Stimulated activated CD4-positive, alpha-beta T cell treated with anti-CD3 and anti-CD28 coated beads, Interleukin-4, amount 100 ng/mL, for 4 hours (primary cell): ENCODE results near the gene ZNF728.
"Not testable (repeated sequence)": the region's sequence is repeated elsewhere in the genome, so short reads cannot be mapped to it uniquely, and the experiment has no call there.

Experiments used
- DNase-seq, 2 experiments: peaks; one replicate each; pipeline ENCODE4 v3.0.0-alpha.2; 2020

Gene ZNF728

DNA sequence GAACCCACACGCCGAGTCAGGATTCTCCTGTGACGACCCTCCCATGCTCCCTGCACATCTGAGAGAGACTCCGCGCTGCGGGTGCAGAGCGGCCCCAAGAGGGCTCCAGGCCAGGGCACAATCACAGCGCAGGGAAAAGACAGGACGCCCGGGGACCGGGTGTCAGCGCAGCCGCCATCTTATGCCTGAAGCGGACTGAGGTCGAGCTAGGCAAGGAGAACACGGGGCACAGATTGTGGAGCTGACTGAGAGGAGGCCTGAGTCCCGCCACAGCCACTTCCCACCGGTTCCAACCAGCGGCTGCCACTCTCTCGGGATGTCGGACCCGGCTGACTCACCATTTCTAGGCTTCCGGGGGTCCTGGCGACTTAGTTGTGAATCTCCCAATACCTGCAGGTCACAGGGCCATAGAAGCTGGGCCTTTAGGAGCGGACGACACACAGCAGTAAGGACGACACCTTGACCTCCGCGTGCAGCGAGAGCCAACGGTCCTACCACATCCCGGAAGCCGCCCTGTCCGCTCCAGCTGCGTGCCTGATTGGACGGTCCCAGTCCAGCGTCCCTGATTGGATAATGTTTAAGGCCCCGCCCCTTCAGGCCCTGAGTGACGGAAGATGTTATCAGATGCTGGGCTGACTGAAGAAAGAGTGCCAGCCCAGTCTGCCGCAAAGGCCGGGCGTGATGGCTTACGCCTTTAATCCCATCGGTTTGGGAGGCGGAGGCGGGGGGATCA is at the start of gene ZNF728:
Gene ZNF728 (minus strand): TSS at position 487 of the 733 bp plus-strand sequence. CDS start 146 bp downstream, at position 341.
- no peak for DNase-seq

DNA sequence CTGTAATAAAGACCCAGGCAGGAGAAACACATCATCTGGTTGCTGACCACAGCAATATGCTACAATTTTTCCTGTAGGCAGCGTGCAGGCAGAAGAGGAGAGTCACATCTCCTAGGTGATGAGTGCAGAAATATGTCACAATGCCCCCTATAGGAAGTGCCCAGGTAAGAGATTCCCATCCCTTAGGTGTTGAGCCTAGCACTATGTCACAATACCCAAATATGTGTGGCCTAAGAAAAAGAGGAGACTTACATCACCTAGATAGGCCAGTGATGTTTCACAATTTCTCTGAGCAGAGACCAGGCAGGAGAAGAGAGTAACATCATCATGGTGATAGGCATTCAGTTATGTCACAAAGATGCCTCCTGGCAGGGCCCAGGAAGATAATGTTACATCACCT is 49.4 kb upstream of the ZNF728 start:
- no peak for DNase-seq

DNA sequence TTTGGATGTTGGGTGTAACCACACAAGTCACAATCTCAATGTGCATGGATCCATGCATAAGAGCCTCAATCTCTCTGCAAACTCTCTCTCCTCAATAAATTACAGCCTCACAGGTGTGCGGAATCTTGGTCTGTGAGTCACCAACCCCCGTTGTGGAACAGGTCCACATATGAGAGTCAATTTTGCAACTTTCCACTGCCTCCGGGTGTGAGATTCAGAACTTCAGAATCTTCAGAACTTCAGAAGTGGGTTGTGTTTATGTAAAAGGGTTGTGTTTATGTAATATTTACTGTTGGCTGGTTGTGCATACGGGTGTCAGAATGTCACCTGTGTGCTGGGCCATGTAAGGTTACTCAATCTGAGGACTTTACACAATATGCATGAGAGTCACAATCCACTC is 46.3 kb upstream of the ZNF728 start:
- DNase-seq: no peak

DNA sequence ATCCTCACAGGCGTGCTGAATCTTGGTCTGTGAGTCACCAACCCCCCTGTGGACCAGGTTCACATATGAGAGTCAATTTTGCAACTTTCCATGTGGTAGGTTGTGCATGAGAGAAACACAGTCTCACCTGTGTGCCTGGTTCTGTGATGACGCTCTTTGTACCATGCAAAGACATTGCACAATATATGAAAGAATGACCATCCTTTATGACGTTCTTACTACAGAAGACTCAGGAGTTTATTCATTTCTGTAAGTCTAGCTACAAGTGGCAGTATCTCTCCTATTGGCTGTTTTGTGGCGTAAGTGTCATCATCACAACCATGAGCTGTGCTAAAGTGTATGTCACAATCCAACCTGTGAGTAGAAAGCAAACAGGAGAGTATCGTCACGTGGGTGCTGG is 43.8 kb upstream of the ZNF728 start:
- no peak for DNase-seq

DNA sequence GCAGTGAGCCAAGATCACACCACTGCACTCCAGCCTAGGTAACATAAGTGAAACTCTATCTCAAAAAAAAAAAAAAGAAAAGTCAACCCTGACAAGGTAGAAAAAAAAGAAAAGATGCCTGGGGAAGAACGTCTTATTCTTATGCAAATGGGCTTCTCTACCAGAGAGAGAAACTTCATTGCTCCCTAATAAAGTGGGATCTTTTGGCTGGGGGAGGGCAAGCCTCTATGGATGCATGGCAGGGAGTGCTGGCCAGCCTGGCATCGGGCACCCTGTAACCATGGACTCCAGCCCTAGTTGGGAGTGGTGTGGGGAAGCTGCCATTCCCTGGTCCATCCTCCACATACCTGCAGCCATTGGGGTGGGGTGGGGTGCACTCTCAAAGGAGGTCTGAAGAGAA is 30.7 kb upstream of the ZNF728 start:
- no peak for DNase-seq

DNA sequence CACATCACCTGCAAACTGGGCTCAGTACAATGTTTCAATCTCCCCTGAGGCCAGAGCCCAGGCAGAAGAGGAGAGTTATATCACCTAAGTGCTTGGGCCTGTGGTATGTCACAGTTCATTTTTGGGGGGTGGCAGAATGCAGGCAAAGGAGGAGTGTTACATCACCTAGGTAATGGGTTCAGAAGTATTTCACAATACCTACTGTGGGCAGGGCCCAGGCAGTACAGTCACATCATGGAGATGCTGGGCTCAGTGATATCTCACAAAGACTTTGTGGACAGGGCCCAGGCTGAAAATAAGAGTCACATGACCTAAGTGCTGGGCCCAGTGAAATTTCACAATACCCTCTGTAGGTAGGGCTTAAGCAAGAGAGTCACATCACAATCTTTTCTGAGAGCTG is 12.7 kb upstream of the ZNF728 start:
- DNase-seq: no peak

DNA sequence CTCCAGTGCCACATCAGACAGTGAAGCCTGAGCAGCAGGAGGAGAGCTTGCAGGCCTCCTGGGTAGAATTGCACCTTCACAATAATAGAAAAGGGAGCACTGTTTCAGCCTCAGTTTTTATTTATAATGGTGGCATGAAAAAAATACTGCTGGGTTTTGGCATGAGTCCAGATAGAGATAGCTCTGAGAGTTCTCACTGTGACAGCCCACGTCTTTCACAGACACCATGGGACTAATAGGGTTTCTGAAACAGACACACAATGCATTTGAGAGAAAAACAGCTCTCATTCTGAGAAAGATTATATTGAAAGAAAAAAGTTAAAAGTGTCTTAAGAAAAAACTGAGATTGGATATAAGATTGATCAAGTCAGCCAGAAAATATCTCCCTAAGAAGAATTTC is 8.0 kb downstream of the ZNF728 start:
- not testable (repeated sequence) for DNase-seq

DNA sequence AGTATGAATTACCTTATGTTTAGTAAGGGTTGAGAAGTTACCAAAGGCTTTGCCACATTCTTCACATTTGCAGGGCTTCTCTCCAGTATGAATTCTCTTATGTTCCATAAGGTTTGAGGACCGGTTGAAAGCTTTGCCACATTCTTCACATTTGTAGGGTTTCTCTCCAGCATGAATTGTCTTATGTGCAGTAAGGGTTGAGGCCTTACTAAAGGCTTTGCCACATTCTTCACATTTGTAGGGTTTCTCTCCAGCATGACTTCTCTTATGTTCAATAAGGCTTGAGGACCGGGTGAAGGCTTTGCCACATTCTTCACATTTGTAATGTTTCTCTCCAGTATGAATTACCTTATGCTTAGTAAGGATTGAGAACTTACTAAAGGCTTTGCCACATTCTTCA is 26.7 kb downstream of the ZNF728 start:
- no peak for DNase-seq

DNA sequence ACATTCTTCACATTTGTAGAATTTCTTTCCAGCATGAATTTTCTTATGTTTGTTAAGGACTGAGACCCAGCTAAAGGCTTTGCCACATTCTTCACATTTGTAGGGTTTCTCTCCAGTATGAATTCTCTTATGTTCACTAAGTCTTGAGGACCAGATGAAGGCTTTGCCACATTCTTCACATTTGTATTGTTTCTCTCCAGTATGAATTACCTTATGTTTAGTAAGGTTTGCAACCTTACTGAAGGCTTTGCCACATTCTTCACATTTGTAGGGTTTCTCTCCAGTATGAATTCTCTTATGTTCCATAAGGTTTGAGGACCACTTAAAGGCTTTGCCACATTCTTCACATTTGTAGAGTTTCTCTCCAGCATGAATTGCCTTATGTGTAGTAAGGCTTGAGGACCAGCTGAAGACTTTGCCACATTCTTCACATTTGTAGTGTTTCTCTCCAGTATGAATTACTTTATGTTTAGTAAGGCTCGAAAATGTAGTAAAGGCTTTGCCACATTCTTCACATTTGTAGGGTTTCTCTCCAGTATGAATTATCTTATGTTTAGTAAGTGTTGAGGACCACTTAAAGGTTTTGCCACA is 27.3 kb downstream of the ZNF728 start:
- DNase-seq: not testable (repeated sequence)

DNA sequence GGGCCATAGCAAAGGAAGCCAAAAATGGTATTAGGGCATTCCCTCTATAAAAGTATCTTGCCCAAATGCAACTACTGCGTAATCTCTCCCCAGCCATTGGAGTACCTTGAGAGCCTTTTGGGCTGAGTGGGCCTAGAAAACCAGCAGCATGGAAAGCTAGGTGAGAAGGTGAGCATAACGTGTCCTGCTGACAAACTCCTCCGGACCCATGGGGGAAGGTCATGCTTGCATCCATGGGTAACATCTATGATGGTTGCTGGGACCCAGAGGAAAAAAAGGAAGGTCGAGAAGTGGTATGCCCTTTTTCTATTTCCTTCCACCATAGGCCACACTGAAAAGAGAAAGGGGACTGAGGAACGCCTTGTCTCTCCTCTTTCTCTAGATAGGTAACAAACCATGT is 57.4 kb downstream of the ZNF728 start:
- DNase-seq: no peak

DNA sequence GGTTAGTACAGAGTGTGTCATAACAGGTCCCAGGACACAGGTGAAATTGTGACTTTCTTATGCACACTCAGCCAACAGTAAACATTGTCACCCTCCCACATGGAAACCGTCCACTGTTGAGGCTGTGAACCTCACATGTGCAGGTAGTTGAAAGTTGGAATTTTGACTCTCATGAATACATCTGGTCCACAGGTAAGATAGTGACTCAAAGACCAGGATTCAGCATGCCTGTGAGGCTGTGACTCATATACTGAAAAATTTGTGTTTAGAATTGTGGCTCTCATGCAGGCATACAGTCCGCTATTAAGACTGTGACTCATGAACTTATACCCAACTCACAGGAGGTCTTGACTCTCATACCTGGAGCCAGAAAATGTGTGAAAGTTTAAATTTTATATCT is 67.8 kb downstream of the ZNF728 start:
- DNase-seq: no peak

DNA sequence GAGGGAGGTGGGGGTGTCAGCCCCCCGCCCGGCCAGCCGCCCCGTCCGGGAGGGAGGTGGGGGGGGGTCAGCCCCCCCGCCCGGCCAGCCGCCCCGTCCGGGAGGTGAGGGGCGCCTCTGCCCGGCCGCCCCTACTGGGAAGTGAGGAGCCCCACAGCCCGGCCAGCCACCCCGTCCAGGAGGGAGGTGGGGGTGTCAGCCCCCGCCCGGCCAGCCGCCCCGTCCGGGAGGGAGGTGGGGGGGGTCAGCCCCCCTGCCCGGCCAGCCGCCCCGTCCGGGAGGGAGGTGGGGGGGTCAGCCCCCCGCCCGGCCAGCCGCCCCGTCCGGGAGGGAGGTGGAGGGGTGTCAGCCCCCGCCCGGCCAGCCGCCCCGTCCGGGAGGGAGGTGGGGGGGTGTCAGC is 75.4 kb downstream of the ZNF728 start:
- DNase-seq: not testable (repeated sequence)

DNA sequence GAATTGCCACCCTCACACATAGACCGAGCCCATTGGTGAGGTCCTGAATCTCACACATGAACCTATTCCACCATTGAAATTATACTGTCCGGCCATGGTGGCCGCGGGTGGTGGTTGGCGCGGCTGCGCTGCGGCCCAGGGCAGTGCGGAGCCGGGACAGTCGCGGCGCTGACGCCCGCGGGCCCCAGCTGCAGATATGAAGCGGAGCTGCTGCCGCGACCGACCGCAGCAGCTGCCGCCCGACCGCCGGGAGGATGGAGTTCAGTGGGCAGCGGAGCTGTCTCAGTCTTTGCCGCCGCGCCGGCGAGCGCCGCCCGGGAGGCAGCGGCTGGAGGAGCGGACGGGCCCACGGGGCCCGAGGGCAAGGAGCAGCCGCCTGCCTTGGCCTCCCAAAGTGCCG is 77.8 kb downstream of the ZNF728 start:
- not testable (repeated sequence) for DNase-seq
